ENCODE measurements around the gene ARHGAP24. TPM values are rescaled to one million over a fixed set of nuclear protein-coding genes. Genes with fewer than 3 reads are reported as not detected.

ARHGAP24 gene
- total RNA-seq, 3 donors from 2014 or later = 20.6 to 60.2 (median 37.2) TPM

DNA sequence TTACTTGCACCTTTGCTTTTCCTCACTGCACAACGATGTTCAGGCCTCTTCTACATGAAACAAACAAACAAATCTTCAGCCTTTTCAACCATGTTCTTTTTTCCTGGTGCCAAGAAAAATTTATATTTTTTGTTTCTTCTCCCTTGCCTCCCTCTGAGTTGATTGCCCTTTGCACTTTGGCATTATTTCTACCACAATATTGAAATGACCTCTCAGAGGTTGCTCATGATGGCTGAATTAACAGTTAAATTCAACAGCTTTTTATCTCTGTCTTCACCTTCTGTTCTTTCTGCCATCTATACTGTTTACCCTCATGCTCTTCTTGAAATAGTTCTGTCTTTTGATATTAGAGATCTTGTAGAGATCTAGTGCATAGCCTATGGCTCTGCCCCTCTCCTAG is 308.9 kb downstream of the ARHGAP24 start:
- no peak for DNase-seq (ENCODE audit: low spot score in 2 of 2)
- no peak overlapping the region for H3K27ac ChIP-seq
- H3K27me3 ChIP-seq = no peaks in the 10 kb centered on the region

DNA sequence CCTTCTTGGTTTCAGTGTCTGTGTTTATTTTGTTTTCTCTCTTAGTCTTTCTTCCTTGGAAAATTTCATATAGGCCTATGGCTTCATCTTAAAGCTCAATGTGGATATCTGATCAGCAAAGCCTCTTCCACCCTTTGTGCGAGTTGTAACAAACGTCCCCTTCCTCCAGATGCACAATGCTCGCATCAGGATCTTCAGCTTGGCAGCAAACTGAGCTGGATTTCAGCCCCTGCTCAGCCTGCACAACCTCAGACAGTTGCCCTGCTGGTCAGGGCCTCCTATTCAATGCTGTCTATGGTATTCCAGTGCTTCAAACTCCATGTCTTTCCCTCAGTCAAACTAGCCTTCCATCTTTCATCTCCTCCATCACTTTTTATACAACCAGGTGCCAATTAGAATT is 309.4 kb downstream of the ARHGAP24 start:
- Histone ChIP-seq H3K9me3 (no peaks in the 10 kb centered on the region), H3K4me3 (no peak overlapping the region), H3K27me3 (no peaks in the 10 kb centered on the region), H3K27ac (no peak overlapping the region), H3K36me3 (no peaks in the 10 kb centered on the region), H3K4me1 (no peaks in the 10 kb centered on the region)
- DNase-seq (ENCODE audit: low spot score in 2 of 2) = no peak
- intact Hi-C loops (cut with DNase I; ENCODE audit: low total_unique reads) = no loop called here
- TF ChIP-seq POLR2AphosphoS5 (IDR thresholded peaks at IDR 0.05) = no peak
- TF ChIP-seq, protein P1, sequence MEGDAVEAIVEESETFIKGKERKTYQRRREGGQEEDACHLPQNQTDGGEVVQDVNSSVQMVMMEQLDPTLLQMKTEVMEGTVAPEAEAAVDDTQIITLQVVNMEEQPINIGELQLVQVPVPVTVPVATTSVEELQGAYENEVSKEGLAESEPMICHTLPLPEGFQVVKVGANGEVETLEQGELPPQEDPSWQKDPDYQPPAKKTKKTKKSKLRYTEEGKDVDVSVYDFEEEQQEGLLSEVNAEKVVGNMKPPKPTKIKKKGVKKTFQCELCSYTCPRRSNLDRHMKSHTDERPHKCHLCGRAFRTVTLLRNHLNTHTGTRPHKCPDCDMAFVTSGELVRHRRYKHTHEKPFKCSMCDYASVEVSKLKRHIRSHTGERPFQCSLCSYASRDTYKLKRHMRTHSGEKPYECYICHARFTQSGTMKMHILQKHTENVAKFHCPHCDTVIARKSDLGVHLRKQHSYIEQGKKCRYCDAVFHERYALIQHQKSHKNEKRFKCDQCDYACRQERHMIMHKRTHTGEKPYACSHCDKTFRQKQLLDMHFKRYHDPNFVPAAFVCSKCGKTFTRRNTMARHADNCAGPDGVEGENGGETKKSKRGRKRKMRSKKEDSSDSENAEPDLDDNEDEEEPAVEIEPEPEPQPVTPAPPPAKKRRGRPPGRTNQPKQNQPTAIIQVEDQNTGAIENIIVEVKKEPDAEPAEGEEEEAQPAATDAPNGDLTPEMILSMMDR (IDR thresholded peaks at IDR 0.05) = no peak
- no peak for TF ChIP-seq POLR2A (IDR thresholded peaks at IDR 0.05)

More for the DNA sequence above, 308.9 kb downstream of the ARHGAP24 start:
- H3K36me3 ChIP-seq = no peaks in the 10 kb centered on the region
- H3K9me3 ChIP-seq = no peaks in the 10 kb centered on the region
- TF ChIP-seq, protein P1 (IDR thresholded peaks at IDR 0.05) = no peak
- TF ChIP-seq POLR2A (IDR thresholded peaks at IDR 0.05) (no peak), POLR2AphosphoS5 (IDR thresholded peaks at IDR 0.05) (no peak)
- no peaks in the 10 kb centered on the region for H3K4me1 ChIP-seq
- no peak overlapping the region for H3K4me3 ChIP-seq
- intact Hi-C loops (cut with DNase I; ENCODE audit: low total_unique reads) = no loop called here

DNA sequence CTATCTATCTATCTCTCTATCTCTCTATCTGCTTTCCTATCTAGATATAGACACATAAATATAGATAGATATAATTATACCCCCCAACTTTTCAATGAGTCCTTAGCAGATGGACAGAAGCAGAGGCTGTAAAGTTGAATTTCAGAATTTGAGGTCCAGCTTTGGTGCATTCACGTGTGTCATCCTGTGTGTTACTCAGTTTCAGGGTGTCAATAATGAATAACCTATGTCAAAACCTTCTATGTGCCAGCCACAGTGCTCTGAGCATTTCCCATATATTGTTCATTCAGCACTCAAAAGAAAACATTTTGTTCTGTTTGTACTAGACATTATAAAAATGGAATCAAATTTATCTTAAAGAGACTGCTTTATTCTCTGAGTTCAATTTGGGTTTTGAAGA is 310.0 kb downstream of the ARHGAP24 start:
- H3K9me3 ChIP-seq = no peaks in the 10 kb centered on the region
- DNase-seq (ENCODE audit: low spot score in 2 of 2) = no peak
- intact Hi-C loops (cut with DNase I; ENCODE audit: low total_unique reads) = no loop called here
- H3K4me1 ChIP-seq = no peaks in the 10 kb centered on the region
- no peaks in the 10 kb centered on the region for H3K36me3 ChIP-seq
- H3K27ac ChIP-seq = no peak overlapping the region
- no peaks in the 10 kb centered on the region for H3K27me3 ChIP-seq
- TF ChIP-seq POLR2A (IDR thresholded peaks at IDR 0.05) (no peak), POLR2AphosphoS5 (IDR thresholded peaks at IDR 0.05) (no peak)
- TF ChIP-seq, protein P1 (IDR thresholded peaks at IDR 0.05) = no peak
- no peak overlapping the region for H3K4me3 ChIP-seq

DNA sequence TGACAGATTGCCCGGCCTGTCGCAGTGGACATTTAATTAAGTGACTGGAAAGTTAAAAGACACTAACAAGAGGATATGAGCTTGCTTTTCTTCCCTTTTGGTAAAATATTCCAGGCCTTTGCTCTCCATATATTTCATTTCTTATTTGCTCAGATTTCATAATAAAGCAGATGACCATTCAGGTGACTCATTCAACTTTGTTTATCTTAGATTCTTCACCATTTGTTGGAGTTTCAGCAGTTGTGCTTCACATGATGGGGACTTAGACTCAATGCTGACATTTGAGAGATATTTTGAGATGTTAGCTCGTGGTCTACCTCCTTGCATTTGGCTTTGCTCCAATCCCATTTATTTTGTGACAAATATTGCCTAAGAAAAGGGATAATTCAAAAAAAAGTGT is 312.2 kb downstream of the ARHGAP24 start:
- intact Hi-C loops (cut with DNase I; ENCODE audit: low total_unique reads) = no loop called here
- H3K36me3 ChIP-seq = no peaks in the 10 kb centered on the region
- no peak for DNase-seq (ENCODE audit: low spot score in 2 of 2)
- no peak overlapping the region for H3K4me3 ChIP-seq
- no peaks in the 10 kb centered on the region for H3K9me3 ChIP-seq
- H3K27me3 ChIP-seq = no peaks in the 10 kb centered on the region
- peak overlapping the region in 1 of 2 donors; percentile 27 for H3K27ac ChIP-seq
- H3K4me1 ChIP-seq = no peaks in the 10 kb centered on the region
- TF ChIP-seq POLR2A (IDR thresholded peaks at IDR 0.05) (no peak), POLR2AphosphoS5 (IDR thresholded peaks at IDR 0.05) (no peak)
- TF ChIP-seq, protein P1 (IDR thresholded peaks at IDR 0.05) = no peak

DNA sequence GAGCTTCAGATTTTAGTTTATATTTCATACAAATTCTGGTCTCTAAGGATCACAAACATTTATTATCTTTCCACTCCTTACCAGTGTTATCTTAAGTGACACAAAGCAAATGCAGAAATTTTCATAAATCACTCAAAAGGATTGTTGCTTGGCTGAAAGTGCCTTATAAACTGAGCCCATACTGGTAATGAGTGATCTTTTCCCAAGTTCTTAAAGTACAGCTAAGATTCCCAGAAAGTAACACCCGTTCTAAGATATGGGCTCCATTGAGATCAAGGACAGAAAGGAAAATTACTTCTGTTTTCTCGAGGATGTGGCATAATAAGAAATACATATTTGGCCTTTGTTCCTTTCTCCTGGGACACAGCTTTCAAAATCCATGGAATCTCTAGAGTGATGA is 313.7 kb downstream of the ARHGAP24 start:
- Histone ChIP-seq H3K4me1 (no peaks in the 10 kb centered on the region), H3K27me3 (no peaks in the 10 kb centered on the region)

More for the DNA sequence above, 313.7 kb downstream of the ARHGAP24 start:
- no peak for TF ChIP-seq POLR2AphosphoS5 (IDR thresholded peaks at IDR 0.05)
- TF ChIP-seq, protein P1 (IDR thresholded peaks at IDR 0.05) = no peak
- no peak for TF ChIP-seq POLR2A (IDR thresholded peaks at IDR 0.05)
- H3K27ac ChIP-seq = no peak overlapping the region
- no peak for DNase-seq (ENCODE audit: low spot score in 2 of 2)
- H3K4me3 ChIP-seq = no peak overlapping the region
- no peaks in the 10 kb centered on the region for H3K36me3 ChIP-seq
- no peaks in the 10 kb centered on the region for H3K9me3 ChIP-seq
- intact Hi-C loops (cut with DNase I; ENCODE audit: low total_unique reads) = no loop called here

Measured in breast epithelium (tissue), 4 donors.